ENCODE results near the gene SH3GL2. TPM values are rescaled to one million over a fixed set of nuclear protein-coding genes. Genes with fewer than 3 reads are reported as not detected.

Gene SH3GL2
- total and polyA plus RNA-seq, 9 of the 15 experiments (the other 6 are each of a cell fraction or from before 2014, with no cell fraction given): not detected

DNA sequence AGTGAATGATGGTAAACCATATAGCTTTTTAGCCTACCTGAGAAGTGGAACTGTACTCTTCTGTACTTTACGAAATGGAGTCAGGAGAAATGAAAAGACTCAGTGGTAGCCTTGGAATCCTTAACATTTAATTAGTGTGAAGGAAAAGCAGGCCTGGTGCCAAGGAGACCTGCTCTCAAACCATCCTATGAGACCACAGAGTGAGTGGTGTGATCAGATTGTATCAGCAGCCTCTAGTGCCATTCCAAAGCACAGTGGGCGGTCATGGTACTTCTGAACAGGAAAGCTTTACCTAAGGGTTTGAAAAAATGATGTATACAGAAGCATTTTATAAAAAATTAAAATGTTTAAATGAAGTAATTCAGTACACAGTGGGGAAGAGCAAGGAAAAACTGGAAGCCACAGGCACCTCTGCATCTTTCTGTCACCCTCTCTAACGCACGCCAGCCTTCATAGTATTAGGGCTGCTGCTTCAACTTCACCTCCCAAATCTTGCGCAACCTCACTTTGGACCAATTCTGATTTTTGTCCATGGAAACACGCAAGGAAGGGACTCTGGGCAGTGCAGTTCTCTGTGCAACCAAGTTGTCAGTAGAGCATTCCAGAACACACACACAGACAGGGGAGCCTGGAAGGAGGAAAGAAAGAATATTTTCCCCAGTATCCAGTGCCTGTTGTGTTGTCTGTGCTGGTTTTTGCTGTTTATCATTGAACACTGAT, 203.7 kb downstream of the SH3GL2 start:
- DNase-seq (ENCODE audit: extremely low read depth in 1 of 4, low spot score in 3 of 4) (no peak), ATAC-seq (no peak), FAIRE-seq (no peak)
- Histone ChIP-seq H3K79me2 (ENCODE audit: control insufficient read depth, insufficient read depth, low read length) (no peaks in the 10 kb centered on the region), H3K9me1 (ENCODE audit: control insufficient read depth, insufficient read depth, low read length) (no peaks in the 10 kb centered on the region), H3K4me1 (replicated peaks in 1 of 2; ENCODE audit: control insufficient read depth in 2 of 2, insufficient read depth in 2 of 2, low read length in 2 of 2) (no peaks in the 10 kb centered on the region), H3K4me3 (no peak overlapping the region), H3K27ac (ENCODE audit: extremely low read depth, low read depth, low read length) (no peak overlapping the region), H3K9me3 (replicated peaks; ENCODE audit: control insufficient read depth, insufficient read depth, low read depth, low read length) (no peaks in the 10 kb centered on the region), H3K36me3 (ENCODE audit: control insufficient read depth, insufficient read depth, low read length) (no peaks in the 10 kb centered on the region), H4K20me1 (replicated peaks; ENCODE audit: control insufficient read depth, insufficient read depth, low read length) (no peaks in the 10 kb centered on the region), H3K27me3 (ENCODE audit: control insufficient read depth in 2 of 2, insufficient read depth in 2 of 2, low read length in 2 of 2) (no peaks in the 10 kb centered on the region), H3K9ac (ENCODE audit: insufficient read depth in 1 of 2, low read depth in 2 of 2, low read length in 2 of 2) (no peak overlapping the region), H3K4me2 (ENCODE audit: insufficient read depth, low read length) (no peak overlapping the region), H2AFZ (ENCODE audit: low read depth, low read length) (no peak overlapping the region)
- WGBS (ENCODE audit: insufficient coverage, low coverage, missing lambda C conversion rate): 8% methylated on average over 6 of the region's 6 CpGs
- in situ Hi-C loops (cut with MboI): no loop called here
- TF ChIP-seq CEBPG (CRISPR knock-in tag; IDR thresholded peaks at IDR 0.05) (no peak), CEBPG (tag; conservative IDR thresholded peaks at IDR 0.05 in 1 of 2, IDR thresholded peaks at IDR 0.05 in 1 of 2) (0 out of 4 replicates have a peak, but pooled peaks of 1 of the 2 experiments have one; percentile 42), ZNF589 (CRISPR knock-in tag; IDR thresholded peaks at IDR 0.05; ENCODE audit: low read depth) (no peak)
- BruUV-seq (replicated peaks): no TSS peak
- intact Hi-C loops (cut with micrococcal nuclease): no loop called here
- ChIA-PET POLR2A (no interaction called here), CTCF (ENCODE audit: low intra/inter-chr PET ratio) (no interaction called here)

DNA sequence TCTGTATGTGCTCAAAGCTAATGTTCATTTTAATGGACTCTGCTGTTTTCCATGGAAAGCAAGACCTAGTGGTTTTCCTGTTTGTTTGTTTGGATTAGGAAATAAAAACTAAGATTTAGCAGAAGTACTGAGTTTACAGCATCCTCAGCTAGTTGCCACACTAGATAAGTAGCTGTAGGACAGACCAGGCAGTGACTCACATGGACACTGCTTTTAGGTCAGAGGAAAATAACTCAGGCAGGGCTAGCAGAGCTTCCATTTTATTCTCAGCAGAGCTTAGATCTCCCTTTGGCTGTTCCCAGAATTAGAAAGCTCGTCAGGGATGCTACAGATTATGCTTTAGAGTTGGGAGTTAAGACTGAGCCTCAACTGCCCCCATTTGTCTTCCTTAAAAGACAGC, 204.4 kb downstream of the SH3GL2 start:
- in situ Hi-C loops (cut with MboI): no loop called here
- ChIA-PET POLR2A (no interaction called here), CTCF (ENCODE audit: low intra/inter-chr PET ratio) (no interaction called here)
- H3K27ac ChIP-seq (ENCODE audit: extremely low read depth, low read depth, low read length): no peak overlapping the region
- no peaks in the 10 kb centered on the region for H3K9me1 ChIP-seq (ENCODE audit: control insufficient read depth, insufficient read depth, low read length)
- intact Hi-C loops (cut with micrococcal nuclease): no loop called here
- H3K4me1 ChIP-seq (replicated peaks in 1 of 2; ENCODE audit: control insufficient read depth in 2 of 2, insufficient read depth in 2 of 2, low read length in 2 of 2): no peaks in the 10 kb centered on the region
- DNase-seq (ENCODE audit: extremely low read depth in 1 of 4, low spot score in 3 of 4) (no peak), ATAC-seq (no peak), FAIRE-seq (no peak)
- H4K20me1 ChIP-seq (replicated peaks; ENCODE audit: control insufficient read depth, insufficient read depth, low read length): no peaks in the 10 kb centered on the region
- no peak overlapping the region for H3K4me3 ChIP-seq
- no peaks in the 10 kb centered on the region for H3K79me2 ChIP-seq (ENCODE audit: control insufficient read depth, insufficient read depth, low read length)
- BruUV-seq (replicated peaks): no TSS peak
- no peaks in the 10 kb centered on the region for H3K36me3 ChIP-seq (ENCODE audit: control insufficient read depth, insufficient read depth, low read length)
- TF ChIP-seq MEF2D (tag; conservative IDR thresholded peaks at IDR 0.05; ENCODE audit: low read depth) (no peak), KDM1A (IDR thresholded peaks at IDR 0.05) (no peak), ZNF3 (CRISPR knock-in tag; IDR thresholded peaks at IDR 0.05) (no peak)
- TF ChIP-seq, protein P1, sequence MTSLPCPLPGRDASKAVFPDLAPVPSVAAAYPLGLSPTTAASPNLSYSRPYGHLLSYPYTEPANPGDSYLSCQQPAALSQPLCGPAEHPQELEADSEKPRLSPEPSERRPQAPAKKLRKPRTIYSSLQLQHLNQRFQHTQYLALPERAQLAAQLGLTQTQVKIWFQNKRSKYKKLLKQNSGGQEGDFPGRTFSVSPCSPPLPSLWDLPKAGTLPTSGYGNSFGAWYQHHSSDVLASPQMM (CRISPR knock-in tag; IDR thresholded peaks at IDR 0.05): no peak
- no peak overlapping the region for H2AFZ ChIP-seq (ENCODE audit: low read depth, low read length)
- no peak overlapping the region for H3K9ac ChIP-seq (ENCODE audit: insufficient read depth in 1 of 2, low read depth in 2 of 2, low read length in 2 of 2)
- no peaks in the 10 kb centered on the region for H3K27me3 ChIP-seq (ENCODE audit: control insufficient read depth in 2 of 2, insufficient read depth in 2 of 2, low read length in 2 of 2)
- H3K9me3 ChIP-seq (replicated peaks; ENCODE audit: control insufficient read depth, insufficient read depth, low read depth, low read length): no peaks in the 10 kb centered on the region
- 0% methylated on average over 1 of the region's 1 CpG for WGBS (ENCODE audit: insufficient coverage, low coverage, missing lambda C conversion rate)
- no peak overlapping the region for H3K4me2 ChIP-seq (ENCODE audit: insufficient read depth, low read length)
